Heart right ventricle (tissue), 16 donors: ENCODE data around the gene C11orf68. TPM values are rescaled to one million over a fixed set of nuclear protein-coding genes. Genes with fewer than 3 reads are reported as not detected.

Source experiments
- ATAC-seq, 8 donors: fragments of 200-7000 bp; cut with Tn5 transposase; one replicate each; pipeline ENCODE4 v1.9.1; 2020; ENCODE audit warnings: mild to moderate bottlenecking in 8 of 8, moderate library complexity in 8 of 8, moderate number of reproducible peaks in 1 of 8
- DNase-seq, 2 donors: peaks; one replicate each; pipeline ENCODE4 v3.0.0-alpha.2; 2020
- H3K27ac ChIP-seq, 10 donors: fragments of 200-600 bp; sonication (generic) in 2 of 10; one replicate each; pipeline versions ENCODE4 v1.5.0 to v1.8.0; 2020 to 2022; ENCODE audit warnings: mild to moderate bottlenecking in 3 of 10
- H3K27me3 ChIP-seq, 7 donors: fragments of 200-600 bp; one replicate each; pipeline ENCODE4 v1.8.0; 2021 to 2022; ENCODE audit warnings: mild to moderate bottlenecking in 2 of 7
- H3K36me3 ChIP-seq, 9 donors: fragments of 200-600 bp; sonication (generic) in 1 of 9; one replicate each; pipeline versions ENCODE4 v1.5.0 to v1.8.0; 2020 to 2022; ENCODE audit warnings: mild to moderate bottlenecking in 2 of 9
- H3K4me1 ChIP-seq, 9 donors: fragments of 200-600 bp; sonication (generic) in 1 of 9; one replicate each; pipeline versions ENCODE4 v1.5.0 to v1.8.0; 2020 to 2022; ENCODE audit warnings: mild to moderate bottlenecking in 4 of 9
- H3K4me3 ChIP-seq, 10 donors: fragments of 200-600 bp; sonication (generic) in 2 of 10; one replicate each; pipeline versions ENCODE4 v1.5.0 to v1.8.0; 2020 to 2022; ENCODE audit warnings: mild to moderate bottlenecking in 7 of 10, moderate library complexity in 2 of 10
- H3K9me3 ChIP-seq, 11 donors: fragments of 200-600 bp in 10 of 11; sonication (generic) in 2 of 11; one replicate each; pipeline versions ENCODE4 v1.5.0 to v1.8.0; 2013 to 2022; ENCODE audit warnings: mild to moderate bottlenecking in 2 of 11, control low read depth in 1 of 11, moderate library complexity in 1 of 11
- CTCF ChIP-seq, 9 donors: fragments of 200-600 bp; sonication (generic) in 2 of 9; IDR thresholded peaks; one replicate each; pipeline versions ENCODE4 v1.5.0 to v1.8.0; 2021 to 2022; ENCODE audit warnings: antibody characterized with exemption in 9 of 9, mild to moderate bottlenecking in 5 of 9, moderate library complexity in 1 of 9
- WGBS, 2 donors: extraction: QIAGEN DNeasy Blood & Tissue Kit; methylation state at CpG; one replicate each; pipeline ENCODE4 v1.1.7; 2013; ENCODE audit warnings: inconsistent platforms in 1 of 2; 5-methylcytosine and 5-hydroxymethylcytosine counted together
- intact Hi-C, 10 donors: fragments of 100-400 bp; cut with DNase I; formaldehyde crosslinking; loops; one replicate each; pipeline versions ENCODE4 v1.11.1 to v1.14.2; 2022
- polyA plus RNA-seq, 2 donors: library from polyadenylated mRNA; stranded (reverse); fragments of 200-250 nt; gene quantifications; one replicate each; pipeline ENCODE4 v1.2.3, GENCODE V29; 2013
- total RNA-seq, 10 donors: library from RNA; stranded (reverse); fragmentation: NEBNext Ultra II Directional in 3 of 10; extraction: Animal tissue kit (Norgen Biotek cat#: 25700) in 3 of 10; gene quantifications; one replicate each; pipeline versions ENCODE4 v1.2.1 to v1.2.4, GENCODE V29; 2021 to 2023
- donor health status: Arrhythmogenic right ventricular cardiomyopathy.
- donor health status: ischemic (EF 13 %, LVEDD 7.1; RV severe dilation, severe dysfunction).
- donor health status: healthy with polysubstance abuse.
- donor health status: DM: no; HTN: yes; CAD: no.
- donor health status: DM: no; HTN: no; CAD: no.
- donor health status: ischemic (EF 25% LVEDD 6.9; RV normal size, moderate dysfunction).
- donor health status: ischemic (EF 25% LVEDD 5.7; RV mildly dilated, moderate dysfunction).
- donor health status: healthy.
- donor health status: DM: yes; HTN: yes; CAD: no.
- donor health status: Ischemic cardiomyopathy.
- donor health status: ischemic (EF 35%, LVEDD 5.7; RV mildly dilated, moderate dysfunction).
- donor health status: nonischemic (EF 11% LVEDD 7.7; RV severe dilation, severe dysfunction).
- donor health status: DM: yes; HTN: yes; CAD: no.
- donor health status: PGD.
- donor health status: ischemic (EF 29% LVEDD 5.4; RV normal size, mild dysfunction).
- donor health status: nonischemic (EF 23%, LVEDD 6.1; RV moderate dilation, normal function).

Gene C11orf68
- total and polyA plus RNA-seq, 12 donors = 35.7 to 49.2 (median 40.9) TPM

- peaks cover 0 to 4% (median 0%) of the 10 kb centered on the region in 9 donors for H3K4me1 ChIP-seq
- no peak for TF ChIP-seq CTCF (IDR thresholded peaks at IDR 0.05)
- no peaks in the 10 kb centered on the region for H3K9me3 ChIP-seq
- H3K27ac ChIP-seq = no peak overlapping the region
- no peaks in the 10 kb centered on the region for H3K36me3 ChIP-seq
- ATAC-seq = no peak
- intact Hi-C loops = no loop called here
- peaks cover 0 to 10% (median 6%) of the 10 kb centered on the region in 7 donors for H3K27me3 ChIP-seq
- H3K4me3 ChIP-seq = no peak overlapping the region
- WGBS, 2 donors = 82 to 85% methylated on average over 4 of the region's 4 CpGs
- DNase-seq = no peak
Observed at GRCh38 chr11:65946655-65947054, 27.8 kb upstream of the C11orf68 start.

- WGBS, 2 donors = 82 to 86% methylated on average over 11 of the region's 11 CpGs
- ATAC-seq (no peak), DNase-seq (no peak)
- H3K9me3 ChIP-seq = no peaks in the 10 kb centered on the region
- H3K4me1 ChIP-seq = peaks cover 0 to 9% (median 0%) of the 10 kb centered on the region in 9 donors
- intact Hi-C loops = no loop called here
- TF ChIP-seq CTCF (IDR thresholded peaks at IDR 0.05) = no peak
- H3K36me3 ChIP-seq = no peaks in the 10 kb centered on the region
- H3K4me3 ChIP-seq = no peak overlapping the region
- H3K27ac ChIP-seq = no peak overlapping the region
- H3K27me3 ChIP-seq = peaks cover 0 to 11% (median 6%) of the 10 kb centered on the region in 7 donors
Observed at GRCh38 chr11:65945941-65946558, 27.2 kb upstream of the C11orf68 start.

- DNase-seq (no peak), ATAC-seq (no peak)
- no peaks in the 10 kb centered on the region for H3K36me3 ChIP-seq
- 57 to 58% methylated on average over 13 of the region's 13 CpGs for WGBS, 2 donors
- H3K4me1 ChIP-seq = peaks cover 0 to 15% (median 0%) of the 10 kb centered on the region in 9 donors
- peaks cover 0 to 17% (median 6%) of the 10 kb centered on the region in 7 donors for H3K27me3 ChIP-seq
- TF ChIP-seq CTCF (IDR thresholded peaks at IDR 0.05) = no peak
- H3K9me3 ChIP-seq = no peaks in the 10 kb centered on the region
- intact Hi-C loops = no loop called here
- no peak within 1 kb of the TSS for H3K4me3 ChIP-seq
- no peak within 1 kb of the TSS for H3K27ac ChIP-seq
Observed at GRCh38 chr11:65945430-65945911, 26.6 kb upstream of the C11orf68 start, which contains the start of gene TSGA10IP. TSGA10IP (plus strand) TSS chr11:65945480; CDS start chr11:65945676, 196 bp downstream.

GRCh38 chr11:65944767-65945166 lies 25.9 kb upstream of the C11orf68 start:
- Histone ChIP-seq H3K27me3 (peaks cover 0 to 23% (median 6%) of the 10 kb centered on the region in 7 donors), H3K27ac (no peak overlapping the region), H3K4me1 (peaks cover 0 to 15% (median 0%) of the 10 kb centered on the region in 9 donors), H3K9me3 (no peaks in the 10 kb centered on the region), H3K36me3 (no peaks in the 10 kb centered on the region), H3K4me3 (no peak overlapping the region)
- ATAC-seq = no peak
- intact Hi-C loops = no loop called here
- no peak for TF ChIP-seq CTCF (IDR thresholded peaks at IDR 0.05)
- DNase-seq = no peak
- 81 to 85% methylated on average over 8 of the region's 8 CpGs for WGBS, 2 donors
